WTC11 (cell line): ENCODE data around the gene C5orf47.

Source experiments
- CREB1 ChIP-seq: sonication (generic); formaldehyde crosslinking; IDR thresholded peaks from 2 replicates; pipeline ENCODE4 v1.8.0; 2023; ENCODE audit warnings: mild to moderate bottlenecking, missing genetic modification reagents
- ESRRA ChIP-seq: sonication (generic); formaldehyde crosslinking; IDR thresholded peaks from 2 replicates; pipeline ENCODE4 v1.8.1; 2022; ENCODE audit warnings: mild to moderate bottlenecking, missing genetic modification reagents, borderline replicate concordance
- MXD4 ChIP-seq: fragments of 250-450 bp; sonication (Bioruptor Pico); IDR thresholded peaks from 2 replicates; pipeline ENCODE4 v1.8.0; 2021; ENCODE audit warnings: mild to moderate bottlenecking, moderate library complexity, borderline replicate concordance
- NR2C2 ChIP-seq: sonication (generic); formaldehyde crosslinking; IDR thresholded peaks from 2 replicates; pipeline ENCODE4 v1.8.0; 2022; ENCODE audit warnings: mild to moderate bottlenecking, missing genetic modification reagents
- RELA ChIP-seq: sonication (generic); formaldehyde crosslinking; IDR thresholded peaks from 2 replicates; pipeline ENCODE4 v1.8.1; 2022; ENCODE audit warnings: missing genetic modification reagents, mild to moderate bottlenecking, borderline replicate concordance
- SP1 ChIP-seq: sonication (generic); formaldehyde crosslinking; conservative IDR thresholded peaks from 2 replicates; pipeline ENCODE4 v1.8.1; 2022; ENCODE audit warnings: missing genetic modification reagents
- ZNF121 ChIP-seq: sonication (generic); formaldehyde crosslinking; IDR thresholded peaks from 2 replicates; pipeline ENCODE4 v1.8.0; 2023; ENCODE audit warnings: missing genetic modification reagents
- ZNF263 ChIP-seq: sonication (generic); formaldehyde crosslinking; IDR thresholded peaks from 2 replicates; pipeline ENCODE4 v1.8.1; 2022; ENCODE audit warnings: low read depth, mild to moderate bottlenecking, moderate library complexity, missing genetic modification reagents
- ZNF416 ChIP-seq: fragments of 250-450 bp; sonication (Bioruptor Pico); IDR thresholded peaks from 2 replicates; pipeline ENCODE4 v1.9.0; 2021; ENCODE audit warnings: mild to moderate bottlenecking, inconsistent platforms
- TF ChIP-seq, protein P1 (sequence below): fragments of 200-600 bp; IDR thresholded peaks from 2 replicates; pipeline ENCODE4 v1.8.0; 2022; ENCODE audit warnings: antibody characterized with exemption
- TF ChIP-seq, protein P2 (sequence below): sonication (generic); formaldehyde crosslinking; IDR thresholded peaks from 2 replicates; pipeline ENCODE4 v1.8.0; 2022; ENCODE audit warnings: mild to moderate bottlenecking, missing genetic modification reagents
- TF ChIP-seq, protein P3 (sequence below): sonication (generic); formaldehyde crosslinking; IDR thresholded peaks from 2 replicates; pipeline ENCODE4 v1.8.1; 2023; ENCODE audit warnings: mild to moderate bottlenecking, missing genetic modification reagents, moderate library complexity

DNA sequence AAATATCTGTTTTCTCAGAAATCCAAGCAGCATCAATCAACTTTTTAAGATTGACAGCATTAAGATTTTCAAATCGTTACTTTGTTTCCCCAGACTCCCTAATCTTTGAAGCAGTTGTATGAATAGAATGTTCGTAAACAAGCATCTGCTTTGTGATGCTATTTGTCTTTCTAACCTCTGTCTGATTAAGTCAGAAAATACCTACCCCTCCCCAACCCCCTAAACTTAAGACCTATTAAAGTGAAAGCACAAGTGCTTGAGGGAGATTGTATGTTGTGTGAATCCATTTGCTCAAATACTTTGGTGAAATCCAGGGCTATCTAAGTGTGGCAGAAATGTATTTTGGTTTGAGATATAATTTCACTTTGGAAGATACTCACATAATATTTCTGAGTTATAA, 47.9 kb upstream of the C5orf47 start:
- TF ChIP-seq ZNF263 (CRISPR knock-in tag) (no peak), MXD4 (CRISPR knock-in tag) (no peak), RELA (CRISPR knock-in tag) (no peak), ESRRA (CRISPR knock-in tag) (no peak), ZNF121 (CRISPR knock-in tag) (no peak), CREB1 (no peak), NR2C2 (no peak), ZNF416 (CRISPR knock-in tag) (no peak), SP1 (CRISPR knock-in tag) (no peak)
- TF ChIP-seq, protein P1, sequence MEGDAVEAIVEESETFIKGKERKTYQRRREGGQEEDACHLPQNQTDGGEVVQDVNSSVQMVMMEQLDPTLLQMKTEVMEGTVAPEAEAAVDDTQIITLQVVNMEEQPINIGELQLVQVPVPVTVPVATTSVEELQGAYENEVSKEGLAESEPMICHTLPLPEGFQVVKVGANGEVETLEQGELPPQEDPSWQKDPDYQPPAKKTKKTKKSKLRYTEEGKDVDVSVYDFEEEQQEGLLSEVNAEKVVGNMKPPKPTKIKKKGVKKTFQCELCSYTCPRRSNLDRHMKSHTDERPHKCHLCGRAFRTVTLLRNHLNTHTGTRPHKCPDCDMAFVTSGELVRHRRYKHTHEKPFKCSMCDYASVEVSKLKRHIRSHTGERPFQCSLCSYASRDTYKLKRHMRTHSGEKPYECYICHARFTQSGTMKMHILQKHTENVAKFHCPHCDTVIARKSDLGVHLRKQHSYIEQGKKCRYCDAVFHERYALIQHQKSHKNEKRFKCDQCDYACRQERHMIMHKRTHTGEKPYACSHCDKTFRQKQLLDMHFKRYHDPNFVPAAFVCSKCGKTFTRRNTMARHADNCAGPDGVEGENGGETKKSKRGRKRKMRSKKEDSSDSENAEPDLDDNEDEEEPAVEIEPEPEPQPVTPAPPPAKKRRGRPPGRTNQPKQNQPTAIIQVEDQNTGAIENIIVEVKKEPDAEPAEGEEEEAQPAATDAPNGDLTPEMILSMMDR: no peak
- TF ChIP-seq, protein P2, sequence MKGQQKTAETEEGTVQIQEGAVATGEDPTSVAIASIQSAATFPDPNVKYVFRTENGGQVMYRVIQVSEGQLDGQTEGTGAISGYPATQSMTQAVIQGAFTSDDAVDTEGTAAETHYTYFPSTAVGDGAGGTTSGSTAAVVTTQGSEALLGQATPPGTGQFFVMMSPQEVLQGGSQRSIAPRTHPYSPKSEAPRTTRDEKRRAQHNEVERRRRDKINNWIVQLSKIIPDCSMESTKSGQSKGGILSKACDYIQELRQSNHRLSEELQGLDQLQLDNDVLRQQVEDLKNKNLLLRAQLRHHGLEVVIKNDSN: no peak
- TF ChIP-seq, protein P3, sequence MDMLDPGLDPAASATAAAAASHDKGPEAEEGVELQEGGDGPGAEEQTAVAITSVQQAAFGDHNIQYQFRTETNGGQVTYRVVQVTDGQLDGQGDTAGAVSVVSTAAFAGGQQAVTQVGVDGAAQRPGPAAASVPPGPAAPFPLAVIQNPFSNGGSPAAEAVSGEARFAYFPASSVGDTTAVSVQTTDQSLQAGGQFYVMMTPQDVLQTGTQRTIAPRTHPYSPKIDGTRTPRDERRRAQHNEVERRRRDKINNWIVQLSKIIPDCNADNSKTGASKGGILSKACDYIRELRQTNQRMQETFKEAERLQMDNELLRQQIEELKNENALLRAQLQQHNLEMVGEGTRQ: no peak
